ENCODE measurements around the gene ASPM.

DNA sequence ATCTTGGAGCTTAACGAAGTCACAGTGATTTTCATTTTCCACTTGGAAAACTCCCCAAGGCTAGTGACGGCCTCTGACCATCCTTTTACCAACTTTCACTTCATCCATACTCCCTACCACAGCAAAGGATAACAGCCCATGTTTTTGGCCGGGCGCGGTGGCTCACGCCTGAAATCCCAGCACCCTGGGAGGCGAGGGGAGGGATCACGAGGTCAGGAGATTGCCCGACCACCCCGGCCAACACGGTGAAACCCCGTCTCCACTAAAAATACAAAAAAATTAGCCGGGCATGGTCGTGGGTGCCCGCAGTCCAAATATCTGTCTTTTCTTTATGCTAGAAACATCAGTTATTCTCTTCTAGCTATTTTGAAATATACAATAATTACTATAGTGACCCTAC lies 7.3 kb downstream of the ASPM start:
- TF ChIP-seq YY1 (IDR thresholded peaks at IDR 0.05; ENCODE audit: insufficient read depth, insufficient read length), result no peak
- TF ChIP-seq ZNF274 (IDR thresholded peaks at IDR 0.05; ENCODE audit: low read depth, low read length), result no peak
